ENCODE data around the gene GRM7.

Gene GRM7

DNA sequence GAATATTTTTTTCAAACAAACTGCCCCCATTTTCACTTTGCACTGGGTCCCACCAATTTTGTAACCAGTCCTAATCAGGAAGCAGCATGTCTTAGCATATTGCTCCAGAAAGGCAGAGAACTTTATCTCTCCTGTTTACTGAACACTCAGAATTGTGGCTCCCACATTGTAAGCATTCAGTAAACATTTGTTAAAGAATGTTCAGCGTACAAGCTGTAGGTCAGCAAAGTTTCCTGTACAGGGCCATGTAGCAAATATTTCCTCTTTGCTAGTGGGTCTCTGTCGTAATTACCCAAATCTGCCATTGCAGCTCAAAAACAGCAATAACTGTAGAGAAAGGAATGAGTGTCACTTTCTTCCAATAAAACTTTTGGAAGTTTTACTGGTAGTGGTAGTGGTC is 393.3 kb downstream of the GRM7 start:
- Histone ChIP-seq H3K9me3 (ENCODE audit: control insufficient read depth, insufficient read depth, low read depth, low read length) (no peaks in the 10 kb centered on the region), H3K36me3 (ENCODE audit: control insufficient read depth in 2 of 2, insufficient read depth in 1 of 2, low read length in 2 of 2) (no peaks in the 10 kb centered on the region), H3K4me3 (ENCODE audit: low read depth, low read length) (no peak overlapping the region), H3K4me1 (ENCODE audit: control insufficient read depth, insufficient read depth, low read length) (no peaks in the 10 kb centered on the region), H3K27ac (ENCODE audit: extremely low read depth, low read depth, low read length) (no peak overlapping the region)
- CTCF ChIA-PET, result no interaction called here
- POLR2A ChIA-PET, result no interaction called here
- TF ChIP-seq ZNF561 (tag by site-specific recombination; IDR thresholded peaks at IDR 0.05; ENCODE audit: borderline replicate concordance), result no peak

DNA sequence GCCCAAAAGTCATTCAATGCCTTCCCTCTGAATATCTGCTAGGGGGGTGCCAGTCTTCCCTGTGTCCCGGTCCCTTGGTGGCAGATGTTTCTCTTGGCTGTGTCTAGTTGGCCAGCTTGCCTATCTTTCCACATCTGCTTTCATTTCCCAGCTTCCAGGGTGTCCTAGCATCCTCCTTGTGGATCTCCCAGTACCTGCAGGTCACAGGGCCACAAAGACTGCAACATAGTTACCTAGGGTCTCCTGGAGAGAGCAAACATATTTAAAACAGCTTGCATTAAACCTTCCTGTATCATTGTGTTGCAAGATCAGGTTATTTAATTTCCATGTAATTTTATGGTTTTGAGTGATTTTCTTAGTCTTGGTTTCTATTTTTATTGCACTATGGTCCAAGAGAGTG is 400.1 kb downstream of the GRM7 start:
- POLR2A ChIA-PET, result no interaction called here

DNA sequence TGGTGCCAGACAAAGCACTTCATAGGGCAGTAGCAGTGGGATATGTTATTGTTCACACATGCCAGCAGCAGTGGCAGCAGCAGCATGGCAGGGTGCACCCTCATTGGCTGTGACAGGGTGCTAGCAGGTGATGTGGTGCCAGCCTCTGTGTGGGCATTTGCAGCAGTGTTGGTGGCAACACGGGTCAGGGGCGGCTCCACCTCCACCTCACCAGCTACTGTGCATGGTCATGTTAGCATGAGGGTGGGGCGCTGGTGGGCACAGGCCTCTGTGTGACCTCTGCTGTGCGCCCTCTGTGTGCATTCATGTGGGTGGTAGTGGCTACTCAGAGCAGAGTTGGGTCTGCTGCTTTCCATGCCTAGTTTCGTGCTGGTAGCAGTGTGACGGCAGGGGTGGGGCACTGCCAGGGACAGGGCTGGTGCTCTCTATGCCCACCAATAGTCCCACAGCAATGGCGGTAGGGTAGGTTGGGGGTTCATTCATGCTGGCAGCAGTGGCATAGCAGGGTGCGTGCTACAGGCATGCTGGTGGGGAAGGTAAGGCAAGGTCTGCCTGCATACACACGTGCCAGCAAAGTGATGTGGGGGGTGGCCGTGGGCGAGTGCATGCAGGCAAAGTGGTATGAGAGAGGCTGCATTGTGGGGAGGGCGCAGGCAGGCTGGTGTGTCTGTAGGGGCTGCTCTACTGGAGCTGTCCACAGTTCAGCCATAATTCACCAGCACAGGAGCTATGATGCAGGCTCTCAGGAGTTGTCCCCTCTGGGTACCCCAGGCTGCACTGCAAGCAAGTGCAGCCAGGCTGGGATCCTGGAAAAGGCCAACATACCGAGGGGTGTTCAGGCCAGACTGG is 402.7 kb downstream of the GRM7 start:
- no peaks in the 10 kb centered on the region for H3K4me1 ChIP-seq (ENCODE audit: control insufficient read depth, insufficient read depth, low read length)
- no peak overlapping the region for H3K4me3 ChIP-seq (ENCODE audit: low read depth, low read length)
- H3K36me3 ChIP-seq (ENCODE audit: control insufficient read depth in 2 of 2, insufficient read depth in 1 of 2, low read length in 2 of 2), result no peaks in the 10 kb centered on the region
- POLR2A ChIA-PET, result no interaction called here
- TF ChIP-seq ZBTB7A (tag by site-specific recombination; IDR thresholded peaks at IDR 0.05; ENCODE audit: low read depth) (no peak), ZNF830 (tag by site-specific recombination; IDR thresholded peaks at IDR 0.05; ENCODE audit: low read depth) (no peak), SCRT2 (tag by site-specific recombination; IDR thresholded peaks at IDR 0.05) (no peak), TCF7L2 (IDR thresholded peaks at IDR 0.05; ENCODE audit: borderline replicate concordance, low read depth, low read length) (no peak), ZNF621 (tag by site-specific recombination; IDR thresholded peaks at IDR 0.05) (no peak), MEIS1 (CRISPR knock-in tag; IDR thresholded peaks at IDR 0.05; ENCODE audit: borderline replicate concordance) (no peak), TRIM28 (IDR thresholded peaks at IDR 0.05; ENCODE audit: borderline replicate concordance, low read length) (no peak), ZNF266 (tag by site-specific recombination; IDR thresholded peaks at IDR 0.05; ENCODE audit: low read depth) (no peak), BCL11B (tag by site-specific recombination; IDR thresholded peaks at IDR 0.05; ENCODE audit: low read depth) (no peak), ZNF560 (tag by site-specific recombination; IDR thresholded peaks at IDR 0.05; ENCODE audit: borderline replicate concordance) (no peak)
- TF ChIP-seq, protein P1, sequence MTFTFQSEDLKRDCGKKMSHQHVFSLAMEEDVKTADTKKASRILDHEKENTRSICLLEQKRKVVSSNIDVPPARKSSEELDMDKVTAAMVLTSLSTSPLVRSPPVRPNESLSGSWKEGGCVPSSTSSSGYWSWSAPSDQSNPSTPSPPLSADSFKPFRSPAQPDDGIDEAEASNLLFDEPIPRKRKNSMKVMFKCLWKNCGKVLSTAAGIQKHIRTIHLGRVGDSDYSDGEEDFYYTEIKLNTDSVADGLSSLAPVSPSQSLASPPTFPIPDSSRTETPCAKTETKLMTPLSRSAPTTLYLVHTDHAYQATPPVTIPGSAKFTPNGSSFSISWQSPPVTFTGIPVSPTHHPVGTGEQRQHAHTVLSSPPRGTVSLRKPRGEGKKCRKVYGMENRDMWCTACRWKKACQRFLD (tag by site-specific recombination; IDR thresholded peaks at IDR 0.05), result no peak
- TF ChIP-seq, protein P2, sequence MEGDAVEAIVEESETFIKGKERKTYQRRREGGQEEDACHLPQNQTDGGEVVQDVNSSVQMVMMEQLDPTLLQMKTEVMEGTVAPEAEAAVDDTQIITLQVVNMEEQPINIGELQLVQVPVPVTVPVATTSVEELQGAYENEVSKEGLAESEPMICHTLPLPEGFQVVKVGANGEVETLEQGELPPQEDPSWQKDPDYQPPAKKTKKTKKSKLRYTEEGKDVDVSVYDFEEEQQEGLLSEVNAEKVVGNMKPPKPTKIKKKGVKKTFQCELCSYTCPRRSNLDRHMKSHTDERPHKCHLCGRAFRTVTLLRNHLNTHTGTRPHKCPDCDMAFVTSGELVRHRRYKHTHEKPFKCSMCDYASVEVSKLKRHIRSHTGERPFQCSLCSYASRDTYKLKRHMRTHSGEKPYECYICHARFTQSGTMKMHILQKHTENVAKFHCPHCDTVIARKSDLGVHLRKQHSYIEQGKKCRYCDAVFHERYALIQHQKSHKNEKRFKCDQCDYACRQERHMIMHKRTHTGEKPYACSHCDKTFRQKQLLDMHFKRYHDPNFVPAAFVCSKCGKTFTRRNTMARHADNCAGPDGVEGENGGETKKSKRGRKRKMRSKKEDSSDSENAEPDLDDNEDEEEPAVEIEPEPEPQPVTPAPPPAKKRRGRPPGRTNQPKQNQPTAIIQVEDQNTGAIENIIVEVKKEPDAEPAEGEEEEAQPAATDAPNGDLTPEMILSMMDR (tag by site-specific recombination; IDR thresholded peaks at IDR 0.05), result no peak
- TF ChIP-seq, protein P3, sequence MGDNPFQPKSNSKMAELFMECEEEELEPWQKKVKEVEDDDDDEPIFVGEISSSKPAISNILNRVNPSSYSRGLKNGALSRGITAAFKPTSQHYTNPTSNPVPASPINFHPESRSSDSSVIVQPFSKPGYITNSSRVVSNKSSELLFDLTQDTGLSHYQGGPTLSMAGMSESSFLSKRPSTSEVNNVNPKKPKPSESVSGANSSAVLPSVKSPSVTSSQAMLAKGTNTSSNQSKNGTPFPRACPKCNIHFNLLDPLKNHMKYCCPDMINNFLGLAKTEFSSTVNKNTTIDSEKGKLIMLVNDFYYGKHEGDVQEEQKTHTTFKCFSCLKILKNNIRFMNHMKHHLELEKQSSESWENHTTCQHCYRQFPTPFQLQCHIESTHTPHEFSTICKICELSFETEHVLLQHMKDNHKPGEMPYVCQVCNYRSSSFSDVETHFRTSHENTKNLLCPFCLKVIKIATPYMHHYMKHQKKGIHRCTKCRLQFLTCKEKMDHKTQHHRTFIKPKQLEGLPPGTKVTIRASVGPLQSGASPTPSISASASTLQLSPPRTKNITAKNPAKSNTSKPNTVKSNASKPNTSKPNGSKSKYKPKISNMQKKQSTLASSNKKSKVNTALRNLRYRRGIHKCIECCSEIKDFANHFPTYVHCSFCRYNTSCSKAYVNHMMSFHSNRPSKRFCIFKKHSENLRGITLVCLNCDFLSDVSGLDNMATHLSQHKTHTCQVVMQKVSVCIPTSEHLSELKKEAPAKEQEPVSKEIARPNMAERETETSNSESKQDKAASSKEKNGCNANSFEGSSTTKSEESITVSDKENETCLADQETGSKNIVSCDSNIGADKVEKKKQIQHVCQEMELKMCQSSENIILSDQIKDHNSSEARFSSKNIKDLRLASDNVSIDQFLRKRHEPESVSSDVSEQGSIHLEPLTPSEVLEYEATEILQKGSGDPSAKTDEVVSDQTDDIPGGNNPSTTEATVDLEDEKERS (tag by site-specific recombination; IDR thresholded peaks at IDR 0.05), result no peak
- TF ChIP-seq, protein P4, sequence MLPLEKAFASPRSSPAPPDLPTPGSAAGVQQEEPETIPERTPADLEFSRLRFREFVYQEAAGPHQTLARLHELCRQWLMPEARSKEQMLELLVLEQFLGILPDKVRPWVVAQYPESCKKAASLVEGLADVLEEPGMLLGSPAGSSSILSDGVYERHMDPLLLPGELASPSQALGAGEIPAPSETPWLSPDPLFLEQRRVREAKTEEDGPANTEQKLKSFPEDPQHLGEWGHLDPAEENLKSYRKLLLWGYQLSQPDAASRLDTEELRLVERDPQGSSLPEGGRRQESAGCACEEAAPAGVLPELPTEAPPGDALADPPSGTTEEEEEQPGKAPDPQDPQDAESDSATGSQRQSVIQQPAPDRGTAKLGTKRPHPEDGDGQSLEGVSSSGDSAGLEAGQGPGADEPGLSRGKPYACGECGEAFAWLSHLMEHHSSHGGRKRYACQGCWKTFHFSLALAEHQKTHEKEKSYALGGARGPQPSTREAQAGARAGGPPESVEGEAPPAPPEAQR (tag by site-specific recombination; IDR thresholded peaks at IDR 0.05), result no peak
- CTCF ChIA-PET, result no interaction called here
- H3K27ac ChIP-seq (ENCODE audit: extremely low read depth, low read depth, low read length), result no peak overlapping the region
- no peaks in the 10 kb centered on the region for H3K9me3 ChIP-seq (ENCODE audit: control insufficient read depth, insufficient read depth, low read depth, low read length)

More for the DNA sequence above, 400.1 kb downstream of the GRM7 start:
- H3K36me3 ChIP-seq (ENCODE audit: control insufficient read depth in 2 of 2, insufficient read depth in 1 of 2, low read length in 2 of 2), result no peaks in the 10 kb centered on the region
- TF ChIP-seq, protein P5, sequence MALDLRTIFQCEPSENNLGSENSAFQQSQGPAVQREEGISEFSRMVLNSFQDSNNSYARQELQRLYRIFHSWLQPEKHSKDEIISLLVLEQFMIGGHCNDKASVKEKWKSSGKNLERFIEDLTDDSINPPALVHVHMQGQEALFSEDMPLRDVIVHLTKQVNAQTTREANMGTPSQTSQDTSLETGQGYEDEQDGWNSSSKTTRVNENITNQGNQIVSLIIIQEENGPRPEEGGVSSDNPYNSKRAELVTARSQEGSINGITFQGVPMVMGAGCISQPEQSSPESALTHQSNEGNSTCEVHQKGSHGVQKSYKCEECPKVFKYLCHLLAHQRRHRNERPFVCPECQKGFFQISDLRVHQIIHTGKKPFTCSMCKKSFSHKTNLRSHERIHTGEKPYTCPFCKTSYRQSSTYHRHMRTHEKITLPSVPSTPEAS (tag by site-specific recombination; IDR thresholded peaks at IDR 0.05), result no peak
- TF ChIP-seq RBAK (tag by site-specific recombination; IDR thresholded peaks at IDR 0.05), result no peak
- TF ChIP-seq, protein P2 (tag by site-specific recombination; IDR thresholded peaks at IDR 0.05), result no peak
- H3K4me1 ChIP-seq (ENCODE audit: control insufficient read depth, insufficient read depth, low read length), result no peaks in the 10 kb centered on the region
- no peak overlapping the region for H3K27ac ChIP-seq (ENCODE audit: extremely low read depth, low read depth, low read length)
- CTCF ChIA-PET, result no interaction called here
- no peak overlapping the region for H3K4me3 ChIP-seq (ENCODE audit: low read depth, low read length)
- no peaks in the 10 kb centered on the region for H3K9me3 ChIP-seq (ENCODE audit: control insufficient read depth, insufficient read depth, low read depth, low read length)
